GM23248 (cell line): ENCODE data around the gene PGA5.
"Not testable (repeated sequence)": the region's sequence is repeated elsewhere in the genome, so short reads cannot be mapped to it uniquely, and the experiment has no call there.

Source experiments
- EZH2 ChIP-seq: fragments of 200-600 bp; sonication (generic); IDR thresholded peaks from 2 replicates; pipeline ENCODE4 v1.6.1; 2018; ENCODE audit warnings: antibody characterized with exemption, mild to moderate bottlenecking; ENCODE audit not compliant: insufficient read depth, poor library complexity, severe bottlenecking
- EZH2phosphoT487 ChIP-seq: fragments of 200-600 bp; sonication (generic); IDR thresholded peaks from 2 replicates; pipeline ENCODE4 v1.6.1; 2018; ENCODE audit warnings: antibody characterized with exemption, moderate library complexity, mild to moderate bottlenecking, low read depth; ENCODE audit not compliant: insufficient read depth

- TF ChIP-seq EZH2phosphoT487, EZH2: not testable (repeated sequence)
These were observed 8.2 kb downstream of the PGA5 start for GRCh38 chr11:61249201-61249600.
